ENCODE data around the gene EEF1AKMT3.
"Not testable (repeated sequence)": the region's sequence is repeated elsewhere in the genome, so short reads cannot be mapped to it uniquely, and the experiment has no call there.

Gene EEF1AKMT3

DNA sequence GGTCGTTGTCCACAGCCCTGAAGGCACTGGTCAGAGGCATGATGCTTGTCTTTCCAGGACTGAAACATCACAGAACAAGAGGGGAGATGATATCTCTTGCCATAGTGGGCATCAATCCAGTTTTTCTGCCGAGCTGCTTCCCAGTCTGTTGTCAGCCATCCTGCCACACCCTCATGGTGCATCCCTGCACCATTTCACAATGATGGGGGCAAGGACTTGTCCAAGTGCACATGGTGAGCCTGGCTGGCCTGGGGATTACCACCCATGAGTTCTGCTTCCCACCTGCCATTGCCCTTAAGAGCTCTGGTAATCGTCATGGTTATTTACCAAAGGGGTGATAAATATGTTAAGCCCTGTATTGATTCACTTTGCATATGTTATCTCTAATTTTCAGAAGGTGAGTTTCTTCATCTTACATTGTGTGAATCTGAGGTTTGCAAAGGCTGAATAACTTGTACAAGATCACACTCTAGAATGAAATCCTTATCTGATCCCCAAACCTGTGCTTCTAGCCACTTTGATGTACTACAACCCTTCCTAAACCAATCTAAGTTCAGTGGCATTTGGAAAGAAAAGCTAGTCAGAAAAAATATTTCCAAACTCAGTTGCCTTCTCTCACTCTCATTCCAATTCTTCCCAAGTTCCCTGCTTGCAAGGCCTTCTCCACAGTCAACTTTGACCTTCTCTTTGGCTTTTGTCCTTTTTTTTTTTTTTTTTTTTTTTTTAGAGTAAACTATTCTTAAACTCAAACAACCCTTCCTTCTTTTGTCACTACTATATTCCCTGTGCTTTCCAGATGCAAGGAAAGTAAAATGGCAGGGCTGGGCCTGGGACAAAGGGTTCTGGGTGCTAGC is 43.8 kb downstream of the EEF1AKMT3 start:
- DNase-seq (ENCODE audit: low read depth in 2 of 2) = no peak

GRCh38 chr12:57816855-57817151 is 44.4 kb downstream of the EEF1AKMT3 start:
- DNase-seq (ENCODE audit: low read depth in 2 of 2) = no peak

- DNase-seq (ENCODE audit: low read depth in 2 of 2) = no peak
These were observed 45.0 kb downstream of the EEF1AKMT3 start for GRCh38 chr12:57817261-57817989.

GRCh38 chr12:57817990-57818331 is 45.5 kb downstream of the EEF1AKMT3 start:
- not testable (repeated sequence) for DNase-seq (ENCODE audit: low read depth in 2 of 2)

GRCh38 chr12:57820119-57820518 is 47.7 kb downstream of the EEF1AKMT3 start:
- DNase-seq (ENCODE audit: low read depth in 2 of 2) = not testable (repeated sequence)

DNA sequence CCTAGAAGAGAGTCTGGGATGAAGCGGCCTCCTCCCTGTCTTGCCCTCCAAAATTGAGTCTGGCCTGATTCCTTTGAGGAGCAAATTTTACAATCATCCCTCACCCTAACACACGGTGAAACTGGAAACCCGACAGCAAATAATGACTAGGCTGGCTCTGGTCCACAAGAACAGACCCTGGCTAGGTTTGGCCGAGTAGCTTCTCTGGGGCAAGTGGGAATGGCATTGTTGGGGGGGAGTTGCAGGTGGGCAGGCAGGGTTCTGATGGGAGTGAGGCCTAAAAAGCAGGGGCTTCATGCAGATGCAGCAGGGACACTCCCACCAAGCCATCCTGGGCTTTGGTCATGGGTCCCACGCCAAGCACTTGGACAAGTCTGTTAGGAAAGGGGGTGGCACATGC is 48.6 kb downstream of the EEF1AKMT3 start:
- DNase-seq (ENCODE audit: low read depth in 2 of 2) = not testable (repeated sequence)

DNA sequence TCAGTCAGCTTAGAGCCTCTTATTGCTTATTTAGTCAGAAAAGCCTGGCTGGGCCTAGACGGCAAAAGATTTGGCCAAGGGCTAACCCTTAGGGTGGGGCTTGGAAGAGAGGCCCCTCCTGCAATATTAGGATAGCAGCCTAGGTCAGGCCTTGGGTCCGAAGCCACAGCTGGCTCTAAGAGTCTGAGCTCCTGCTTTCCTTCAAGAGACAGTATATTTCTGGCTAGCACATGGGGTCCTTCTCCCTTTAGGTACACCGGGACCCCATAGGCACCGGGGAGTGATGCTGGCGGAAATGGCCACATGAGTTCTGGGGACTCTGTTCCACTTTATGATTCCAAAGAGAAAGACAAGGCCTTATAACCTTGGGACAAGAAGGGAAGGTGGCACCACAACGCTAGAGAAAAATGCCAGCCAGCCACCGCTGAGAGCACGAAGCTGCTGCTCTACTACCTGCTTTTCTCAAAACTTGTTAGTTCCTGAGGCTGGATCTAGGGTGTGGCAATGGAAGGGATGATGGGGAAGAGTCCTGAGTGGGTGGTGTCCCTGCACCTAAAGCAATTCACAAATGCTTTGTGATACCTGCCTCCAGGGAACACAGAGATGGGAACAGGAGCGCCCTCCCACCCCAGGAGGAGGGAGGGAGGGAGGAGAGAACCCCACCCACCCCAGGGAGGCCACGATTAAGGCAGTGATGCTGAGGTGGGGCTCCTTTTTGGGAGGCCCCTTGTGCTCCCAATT is 49.2 kb downstream of the EEF1AKMT3 start:
- no peak for DNase-seq (ENCODE audit: low read depth in 2 of 2)

- DNase-seq (ENCODE audit: low read depth in 2 of 2) = no peak
These were observed 50.1 kb downstream of the EEF1AKMT3 start for GRCh38 chr12:57822392-57823130.

DNA sequence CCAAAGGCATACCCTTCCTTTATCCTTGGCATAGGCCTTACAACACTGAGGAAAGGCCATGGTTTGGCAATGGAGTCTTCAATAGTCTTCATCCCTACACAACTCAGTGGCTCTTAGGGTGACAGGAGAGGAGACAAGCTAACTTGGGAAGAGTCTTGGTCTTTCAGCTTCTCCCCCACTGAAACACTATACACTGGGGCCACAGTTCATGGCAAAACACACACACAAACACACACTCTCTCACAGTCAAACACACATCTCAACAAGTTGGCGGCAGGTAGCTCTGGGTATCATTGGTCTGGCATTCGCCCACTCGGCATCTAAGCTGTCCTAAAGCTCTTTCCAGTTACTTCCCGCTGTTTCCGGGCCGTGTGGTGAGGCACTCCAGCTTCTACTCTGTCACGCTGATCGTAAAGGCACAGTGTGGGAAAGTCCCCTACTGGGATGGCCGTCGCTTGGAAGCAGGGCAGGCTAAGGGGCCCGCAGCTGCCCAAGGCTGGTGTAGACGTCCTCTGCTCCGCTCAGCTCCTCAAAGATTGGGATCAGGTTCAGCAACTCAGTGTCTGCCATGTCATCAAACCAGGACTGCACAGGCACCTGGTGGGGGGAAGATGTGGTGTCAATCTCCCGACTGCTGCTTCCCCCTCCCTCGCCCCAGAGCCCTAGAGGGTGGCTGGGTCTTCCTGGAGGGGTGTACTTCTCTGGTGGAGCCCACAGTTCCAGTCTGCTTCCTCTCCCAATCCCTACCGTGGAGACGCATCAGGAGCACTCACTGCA is 50.9 kb downstream of the EEF1AKMT3 start:
- no peak for DNase-seq (ENCODE audit: low read depth in 2 of 2)

DNA sequence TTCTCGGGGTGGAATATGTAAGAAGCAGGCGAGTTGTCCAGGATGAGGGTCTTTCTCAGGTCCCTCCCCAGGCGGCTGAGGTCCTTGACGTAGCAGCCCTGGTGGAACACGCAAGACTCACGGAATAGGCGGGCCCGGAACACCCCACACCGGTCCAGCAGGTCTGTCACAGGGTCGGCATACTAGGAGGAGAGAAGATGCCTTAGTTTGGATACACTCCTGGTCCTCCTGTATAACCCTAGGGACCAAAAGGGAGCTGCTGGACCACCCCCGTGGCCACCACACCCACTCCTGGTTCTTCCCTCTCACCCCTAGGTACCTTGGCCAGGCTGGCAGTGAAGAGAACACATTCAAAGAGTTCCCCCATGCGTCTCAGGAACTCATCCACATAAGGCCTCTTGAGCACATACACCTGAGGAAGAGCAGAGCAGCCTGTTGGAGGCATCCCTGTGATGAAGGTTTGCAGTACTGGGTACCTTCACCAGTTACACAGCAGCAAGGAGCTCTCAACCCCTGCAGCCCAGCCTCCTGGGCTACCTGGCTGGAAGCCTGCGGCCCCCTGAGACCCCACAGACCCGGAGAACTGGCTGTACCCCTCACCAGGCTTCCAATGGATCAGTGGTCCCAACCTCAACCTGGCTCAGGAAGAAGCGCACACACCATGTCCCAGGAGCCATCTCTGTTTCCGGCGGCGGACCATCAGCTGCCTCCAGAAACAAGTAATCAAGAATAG is 51.7 kb downstream of the EEF1AKMT3 start:
- no peak for DNase-seq (ENCODE audit: low read depth in 2 of 2)

DNA sequence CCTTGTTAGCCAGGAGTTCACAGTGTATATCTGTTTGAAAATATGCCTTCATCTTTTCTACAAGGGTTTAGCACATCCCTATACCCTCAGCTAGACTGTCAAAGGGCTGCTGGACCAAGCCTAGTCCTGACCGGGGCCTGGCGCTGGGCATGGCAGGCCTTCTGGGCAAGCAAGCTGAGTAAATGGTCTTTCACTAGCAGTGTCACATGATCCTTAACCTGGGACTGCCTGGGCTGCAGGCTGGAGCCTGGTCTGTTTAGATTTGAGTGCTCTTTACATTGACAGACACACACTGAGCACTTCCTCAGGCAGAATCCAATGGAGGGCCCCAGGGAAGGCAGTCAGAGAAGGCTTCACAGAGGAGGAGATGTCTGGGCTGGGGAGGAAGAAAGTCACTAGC is 53.0 kb downstream of the EEF1AKMT3 start:
- no peak for DNase-seq (ENCODE audit: low read depth in 2 of 2)

DNA sequence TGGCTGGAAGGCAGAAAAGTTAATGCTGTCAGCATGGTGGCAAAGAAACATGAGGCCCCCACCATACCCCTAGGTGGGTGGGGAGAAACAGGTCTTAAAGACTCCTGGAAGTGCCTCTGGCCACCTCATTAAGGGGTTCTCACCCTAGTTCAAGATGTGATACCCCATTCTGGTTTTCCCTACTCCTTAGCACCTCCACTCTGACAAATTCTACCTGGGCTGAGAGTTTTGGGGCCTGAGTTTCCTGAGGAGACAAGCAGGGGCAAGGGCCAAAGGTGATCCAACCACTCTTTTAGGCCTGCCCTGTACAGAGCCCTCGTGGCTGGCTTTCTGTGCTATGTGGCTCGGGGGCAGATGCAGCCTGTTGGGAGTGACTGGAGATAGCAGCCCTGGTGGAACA is 54.0 kb downstream of the EEF1AKMT3 start:
- DNase-seq (ENCODE audit: low read depth in 2 of 2) = no peak

GRCh38 chr12:57826966-57827365 is 54.6 kb downstream of the EEF1AKMT3 start:
- DNase-seq (ENCODE audit: low read depth in 2 of 2) = no peak

DNA sequence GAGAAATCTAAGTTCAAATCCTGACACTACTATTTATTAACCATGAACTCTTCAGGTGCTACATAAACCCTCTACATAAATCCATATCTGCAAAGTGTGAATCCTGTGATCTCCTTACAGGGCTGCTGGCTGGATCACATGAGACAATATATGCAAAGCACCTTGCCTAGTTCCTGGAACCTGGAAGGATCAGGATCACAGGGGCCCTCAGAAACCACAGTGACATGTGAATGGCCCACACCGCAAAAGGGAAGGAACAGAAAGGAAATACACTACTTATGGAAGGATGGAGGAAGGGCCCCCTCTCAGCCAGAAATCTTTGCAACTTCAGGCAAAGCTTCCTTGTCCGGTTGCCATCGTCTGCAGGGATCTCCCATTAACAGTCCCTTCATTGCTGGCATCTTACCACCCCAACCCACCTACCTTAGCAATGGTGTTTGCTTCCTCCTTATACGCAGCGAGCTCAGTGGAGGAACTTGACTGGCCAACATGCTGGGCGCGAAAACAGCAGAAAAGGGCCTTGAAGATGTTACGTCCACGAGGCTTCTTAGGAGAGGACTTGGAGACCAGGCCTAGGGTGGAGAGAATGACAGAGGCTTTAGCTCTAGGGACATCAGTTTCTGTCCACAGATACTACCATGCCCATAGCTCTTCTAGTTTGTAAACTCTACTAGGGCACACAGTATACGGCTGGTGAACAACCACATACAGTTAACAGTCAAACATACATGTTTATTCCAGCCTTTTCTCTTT is 56.8 kb downstream of the EEF1AKMT3 start:
- DNase-seq (ENCODE audit: low read depth in 2 of 2) = no peak

DNA sequence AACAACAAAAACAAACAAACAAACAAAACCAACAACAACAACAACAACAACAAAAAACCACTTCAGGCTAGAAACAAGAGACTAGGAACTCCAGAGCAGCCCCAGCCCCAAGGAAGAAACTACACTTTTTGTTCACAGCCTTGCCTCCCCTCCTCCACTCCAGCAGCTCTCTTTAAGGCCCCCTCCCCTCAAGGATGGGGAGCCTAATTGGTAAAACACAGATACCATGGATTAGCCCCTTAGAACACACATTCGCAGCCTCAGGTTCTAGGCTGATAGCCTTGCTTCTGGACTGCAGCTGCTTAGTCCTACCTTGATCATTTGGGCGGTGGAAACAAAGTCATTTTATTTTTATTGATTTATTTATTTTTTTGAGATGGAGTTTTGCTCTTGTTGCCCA is 58.0 kb downstream of the EEF1AKMT3 start:
- no peak for DNase-seq (ENCODE audit: low read depth in 2 of 2)

Measured in stimulated activated CD4-positive, alpha-beta T cell treated with anti-CD3 and anti-CD28 coated beads, Interleukin-4, amount 100 ng/mL, for 48 hours (primary cell).